A673 (cell line): ENCODE results near the gene JUP. TPM values are rescaled to one million over a fixed set of nuclear protein-coding genes. Genes with fewer than 3 reads are reported as not detected.

Experiments used
- BruUV-seq: library from RNA; stranded (reverse); fragments of 400-500 nt; replicated peaks from 2 replicates; lab custom pipeline; 2021; lab: Mats Ljungman, UMichigan
- CTCF ChIA-PET: fragments of 300-600 bp; sonication (Branson Sonifier 250); formaldehyde crosslinking; loops from one replicate; lab custom pipeline; 2022; ENCODE audit warnings: antibody characterized with exemption; lab: Charles Lee
- POLR2A ChIA-PET: fragments of 300-600 bp; sonication (Branson Sonifier 250); formaldehyde crosslinking; loops from one replicate; lab custom pipeline; 2022; ENCODE audit warnings: antibody characterized with exemption; ENCODE audit not compliant: low non-redundant PET; lab: Charles Lee
- DNase-seq: peaks from one replicate; pipeline ENCODE4 v3.0.0-alpha.2; 2015; ENCODE audit warnings: low spot score
- H3K27ac ChIP-seq: fragments of 200-600 bp; sonication (generic); 2 replicates; pipeline ENCODE4 v1.5.1; 2016; ENCODE audit warnings: mixed run types, low read depth, mild to moderate bottlenecking, mixed read lengths, antibody characterized with exemption, low read length; ENCODE audit not compliant: poor library complexity, severe bottlenecking
- H3K27me3 ChIP-seq: fragments of 200-600 bp; sonication (generic); replicated peaks from 2 replicates; pipeline ENCODE4 v1.6.1; 2017; ENCODE audit warnings: mixed run types, low read depth, mild to moderate bottlenecking, mixed read lengths, antibody characterized with exemption, low read length; ENCODE audit not compliant: insufficient read depth, poor library complexity
- H3K36me3 ChIP-seq: fragments of 200-600 bp; sonication (generic); 2 replicates; pipeline ENCODE4 v1.6.1; 2016; ENCODE audit warnings: mixed run types, mild to moderate bottlenecking, mixed read lengths, antibody characterized with exemption, low read length; ENCODE audit not compliant: insufficient read depth, poor library complexity, severe bottlenecking
- H3K4me1 ChIP-seq: fragments of 200-600 bp; sonication (generic); 2 replicates; pipeline ENCODE4 v1.6.1; 2017; ENCODE audit warnings: mixed run types, mild to moderate bottlenecking, mixed read lengths, antibody characterized with exemption, low read length; ENCODE audit not compliant: insufficient read depth, poor library complexity, severe bottlenecking
- H3K4me3 ChIP-seq: fragments of 200-600 bp; sonication (generic); 2 replicates; pipeline ENCODE4 v1.5.1; 2016; ENCODE audit warnings: low read depth, mixed run types, mild to moderate bottlenecking, mixed read lengths, low read length; ENCODE audit not compliant: poor library complexity, severe bottlenecking
- H3K9me3 ChIP-seq: fragments of 200-600 bp; sonication (generic); 2 replicates; pipeline ENCODE4 v1.6.1; 2016; ENCODE audit warnings: mixed run types, low read depth, mild to moderate bottlenecking, mixed read lengths, antibody characterized with exemption, low read length; ENCODE audit not compliant: poor library complexity, severe bottlenecking
- EZH2 ChIP-seq: fragments of 200-600 bp; sonication (generic); IDR thresholded peaks from 2 replicates; pipeline ENCODE4 v1.6.1; 2017; ENCODE audit warnings: borderline replicate concordance, low read depth, mild to moderate bottlenecking, mixed read lengths, antibody characterized with exemption, low read length; ENCODE audit not compliant: poor library complexity, severe bottlenecking
- intact Hi-C: fragments of 100-400 bp; cut with micrococcal nuclease; formaldehyde crosslinking; loops from one replicate; pipeline ENCODE4 v1.10.0; 2022; ENCODE audit not compliant: unreplicated experiment
- total RNA-seq: library from RNA; stranded (reverse); gene quantifications from 2 replicates; pipeline ENCODE4 v1.2.3, GENCODE V29; 2021
- TF ChIP-seq, protein P1 (sequence below): fragments of 300-800, 200-600 bp; sonication (generic); conservative IDR thresholded peaks from 2 replicates; pipeline ENCODE4 v1.5.1; 2017; ENCODE audit warnings: low read depth, mild to moderate bottlenecking, antibody characterized with exemption, low read length, moderate library complexity, mixed read lengths

Gene JUP
- total RNA-seq, 1 experiment from 2014 or later: 15.7 TPM

DNA sequence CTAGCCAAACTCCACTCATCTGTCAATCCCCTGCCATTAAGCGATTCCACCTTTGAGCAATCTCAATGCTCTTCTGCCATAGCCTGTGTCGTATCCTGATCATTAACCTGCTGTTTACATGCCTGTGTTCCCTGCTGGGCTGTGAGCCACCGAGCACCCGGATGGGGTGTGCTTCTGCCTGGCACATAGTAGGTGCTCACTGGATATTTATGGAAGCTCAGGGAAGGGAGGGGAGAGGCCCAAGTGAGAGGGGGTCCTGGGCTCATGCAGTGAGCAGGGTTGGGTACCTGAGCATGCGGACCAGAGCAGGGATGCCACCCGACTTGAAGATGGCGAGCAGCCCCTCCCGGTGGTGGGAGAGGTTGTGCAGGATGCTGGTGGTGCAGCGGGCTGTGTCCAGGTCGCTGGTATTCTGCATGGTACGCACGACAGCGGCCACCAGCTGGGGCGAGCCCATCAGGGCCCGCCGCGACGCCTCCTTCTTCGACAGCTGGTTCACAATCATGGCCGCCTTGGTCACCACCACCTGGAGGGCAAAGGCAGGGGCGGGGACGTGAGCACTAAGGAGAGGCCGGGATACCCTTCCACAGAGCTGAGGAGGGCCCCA lies 17.7 kb downstream of the JUP start:
- no peaks in the 10 kb centered on the region for H3K27me3 ChIP-seq
- CTCF ChIA-PET: no interaction called here
- H3K9me3 ChIP-seq: no peaks in the 10 kb centered on the region
- TF ChIP-seq, protein P1, sequence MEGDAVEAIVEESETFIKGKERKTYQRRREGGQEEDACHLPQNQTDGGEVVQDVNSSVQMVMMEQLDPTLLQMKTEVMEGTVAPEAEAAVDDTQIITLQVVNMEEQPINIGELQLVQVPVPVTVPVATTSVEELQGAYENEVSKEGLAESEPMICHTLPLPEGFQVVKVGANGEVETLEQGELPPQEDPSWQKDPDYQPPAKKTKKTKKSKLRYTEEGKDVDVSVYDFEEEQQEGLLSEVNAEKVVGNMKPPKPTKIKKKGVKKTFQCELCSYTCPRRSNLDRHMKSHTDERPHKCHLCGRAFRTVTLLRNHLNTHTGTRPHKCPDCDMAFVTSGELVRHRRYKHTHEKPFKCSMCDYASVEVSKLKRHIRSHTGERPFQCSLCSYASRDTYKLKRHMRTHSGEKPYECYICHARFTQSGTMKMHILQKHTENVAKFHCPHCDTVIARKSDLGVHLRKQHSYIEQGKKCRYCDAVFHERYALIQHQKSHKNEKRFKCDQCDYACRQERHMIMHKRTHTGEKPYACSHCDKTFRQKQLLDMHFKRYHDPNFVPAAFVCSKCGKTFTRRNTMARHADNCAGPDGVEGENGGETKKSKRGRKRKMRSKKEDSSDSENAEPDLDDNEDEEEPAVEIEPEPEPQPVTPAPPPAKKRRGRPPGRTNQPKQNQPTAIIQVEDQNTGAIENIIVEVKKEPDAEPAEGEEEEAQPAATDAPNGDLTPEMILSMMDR: no peak
- no peak for TF ChIP-seq EZH2
- H3K4me3 ChIP-seq: no peak overlapping the region
- POLR2A ChIA-PET: no interaction called here
- no peaks in the 10 kb centered on the region for H3K36me3 ChIP-seq
- no TSS peak for BruUV-seq
- H3K4me1 ChIP-seq: no peaks in the 10 kb centered on the region
- H3K27ac ChIP-seq: no peak overlapping the region
- intact Hi-C loops: no loop called here
- no peak for DNase-seq

DNA sequence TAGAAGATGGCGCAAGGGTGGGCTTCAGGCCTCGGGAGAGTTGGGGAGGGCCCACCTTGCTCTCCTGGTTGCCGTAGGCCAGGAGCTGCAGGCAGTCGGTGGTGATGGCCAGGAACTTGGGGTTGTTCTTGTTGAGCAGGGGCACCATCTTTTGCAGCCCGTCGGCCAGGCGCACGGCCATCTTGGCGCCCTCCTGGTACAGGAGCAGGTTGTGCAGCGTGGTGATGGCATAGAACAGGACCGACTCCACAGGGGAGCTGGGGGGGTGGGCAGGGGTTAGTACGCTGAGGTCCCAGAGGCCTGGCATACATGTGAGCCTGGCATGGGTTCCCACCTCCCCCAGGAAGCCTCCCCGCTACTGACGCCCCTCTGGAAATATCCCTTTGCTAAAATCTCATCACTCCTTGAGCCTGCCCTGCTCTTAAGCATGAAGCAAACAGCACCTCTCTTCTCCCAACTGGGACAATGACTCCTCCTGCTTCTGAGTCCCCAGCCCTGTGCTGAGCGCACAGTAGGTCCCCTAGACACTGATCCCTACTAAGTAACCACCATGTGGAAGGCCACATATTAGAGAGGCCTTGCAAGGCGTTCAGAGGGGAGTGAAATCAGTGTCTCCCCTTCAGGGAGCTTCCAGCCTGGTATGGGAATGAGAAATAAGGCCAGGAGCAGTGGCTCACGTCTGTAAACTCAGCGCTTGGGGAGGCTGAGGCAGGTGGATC lies 19.0 kb downstream of the JUP start:
- POLR2A ChIA-PET: no interaction called here
- Histone ChIP-seq H3K9me3 (no peaks in the 10 kb centered on the region), H3K36me3 (peaks cover 2% of the 10 kb centered on the region), H3K4me1 (no peaks in the 10 kb centered on the region), H3K27ac (no peak overlapping the region), H3K27me3 (no peaks in the 10 kb centered on the region), H3K4me3 (no peak overlapping the region)
- no TSS peak for BruUV-seq
- CTCF ChIA-PET: no interaction called here
- TF ChIP-seq, protein P1: no peak
- no peak for TF ChIP-seq EZH2
- intact Hi-C loops: no loop called here
- no peak for DNase-seq

GRCh38 chr17:41766135-41766534 lies 20.4 kb downstream of the JUP start:
- Histone ChIP-seq H3K4me3 (no peak overlapping the region), H3K4me1 (no peaks in the 10 kb centered on the region), H3K9me3 (no peaks in the 10 kb centered on the region), H3K27me3 (no peaks in the 10 kb centered on the region), H3K27ac (no peak overlapping the region), H3K36me3 (peaks cover 2% of the 10 kb centered on the region)
- POLR2A ChIA-PET: no interaction called here
- BruUV-seq: no TSS peak
- TF ChIP-seq EZH2: no peak
- TF ChIP-seq, protein P1: no peak
- DNase-seq: no peak
- CTCF ChIA-PET: no interaction called here
- intact Hi-C loops: no loop called here
